Suppressor macrophage treated with lipopolysaccharide for 1 hour (primary cell): ENCODE data around the gene TDP1.
"Not testable (repeated sequence)": the region's sequence is repeated elsewhere in the genome, so short reads cannot be mapped to it uniquely, and the experiment has no call there.

Experiments
- DNase-seq, 3 donors: peaks; one replicate each; pipeline ENCODE4 v3.0.0-alpha.2; 2020 to 2022

The TDP1 gene

DNA sequence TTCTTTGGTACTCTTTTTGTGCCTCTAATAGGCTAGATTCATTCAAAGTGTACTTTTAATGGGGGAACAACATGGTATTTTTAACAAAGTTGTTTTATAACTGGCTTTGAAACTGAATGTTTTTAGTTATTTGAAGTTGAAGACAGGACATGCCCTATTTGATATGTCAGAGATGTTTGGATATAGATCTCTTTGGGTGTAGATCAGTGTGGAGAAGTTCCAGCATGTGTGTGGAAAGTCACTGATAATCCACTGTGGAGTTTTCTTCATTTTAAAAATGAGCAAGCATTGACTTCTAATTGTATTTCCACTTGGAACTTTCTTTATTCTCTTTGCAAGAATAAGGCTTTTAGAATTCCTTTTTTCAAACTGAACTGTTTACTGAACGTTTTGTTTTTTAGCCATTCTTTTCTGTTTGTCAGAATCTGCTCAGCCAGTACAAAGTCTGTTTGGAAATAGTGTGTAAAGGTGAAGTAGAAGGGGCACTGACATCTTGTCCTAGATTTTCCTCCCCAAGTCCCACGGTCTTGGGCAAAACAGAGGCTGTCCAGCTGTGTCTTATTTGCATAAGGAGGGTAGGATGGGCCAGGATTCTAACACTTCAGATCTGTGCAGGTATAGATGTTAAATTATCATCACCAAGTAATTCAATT is 35.0 kb downstream of the TDP1 start:
- no peak for DNase-seq

DNA sequence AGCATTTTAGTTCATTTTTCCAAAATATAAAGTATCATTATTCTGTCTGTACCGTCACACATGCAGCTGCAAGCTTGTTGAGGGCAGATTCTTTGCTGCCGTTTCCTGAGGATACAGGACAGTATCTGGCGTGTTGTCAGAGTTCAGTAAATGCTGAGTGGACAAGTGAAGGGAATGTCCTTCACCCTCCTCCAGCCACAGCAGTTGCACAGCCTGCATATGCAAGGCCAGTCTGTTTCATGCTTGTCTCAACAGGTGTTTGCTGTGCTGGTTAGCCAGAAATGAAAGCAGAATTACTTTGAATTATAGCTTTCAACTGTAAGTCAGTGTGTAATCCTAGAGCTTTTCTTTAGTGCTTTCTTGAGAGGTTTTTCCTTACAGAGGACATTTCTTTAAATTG is 36.5 kb downstream of the TDP1 start:
- DNase-seq, result no peak

DNA sequence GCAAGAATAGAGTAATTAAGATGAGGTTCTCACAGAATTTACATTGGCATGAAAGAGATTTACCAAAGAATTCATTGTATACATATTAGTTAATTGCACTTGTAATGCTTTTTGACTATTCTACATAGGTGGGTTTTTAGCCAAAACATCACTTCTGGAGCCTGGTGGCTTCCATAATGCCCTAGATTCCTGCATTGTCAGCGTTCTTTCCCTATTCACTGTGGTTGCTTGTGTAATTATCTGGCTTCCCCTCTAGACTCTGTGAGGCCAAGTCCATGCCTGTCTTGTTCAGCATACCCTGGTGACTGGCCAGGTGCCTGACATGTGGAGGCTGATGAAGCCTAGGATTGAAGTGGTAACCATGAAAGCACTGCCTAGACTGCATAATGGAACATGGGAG is 41.2 kb downstream of the TDP1 start:
- no peak for DNase-seq

DNA sequence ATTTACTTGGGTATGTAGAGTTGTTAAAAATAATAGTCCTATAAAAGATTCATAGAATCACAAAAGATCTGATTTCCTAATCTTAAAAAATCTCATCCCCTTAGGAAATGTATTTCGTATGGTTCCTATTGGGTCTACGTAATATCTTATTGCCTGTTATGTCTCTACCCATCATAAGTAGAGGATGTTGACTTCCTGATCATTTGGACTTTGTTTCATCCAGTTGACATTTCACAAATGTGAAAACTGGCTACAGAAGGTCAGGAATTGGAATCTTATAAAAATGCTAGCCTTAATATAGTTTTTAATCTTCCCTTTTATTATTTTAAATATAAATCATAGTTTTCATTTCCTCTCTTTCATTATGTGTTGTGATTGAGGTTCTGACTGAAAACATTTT is 45.2 kb downstream of the TDP1 start:
- no peak for DNase-seq

DNA sequence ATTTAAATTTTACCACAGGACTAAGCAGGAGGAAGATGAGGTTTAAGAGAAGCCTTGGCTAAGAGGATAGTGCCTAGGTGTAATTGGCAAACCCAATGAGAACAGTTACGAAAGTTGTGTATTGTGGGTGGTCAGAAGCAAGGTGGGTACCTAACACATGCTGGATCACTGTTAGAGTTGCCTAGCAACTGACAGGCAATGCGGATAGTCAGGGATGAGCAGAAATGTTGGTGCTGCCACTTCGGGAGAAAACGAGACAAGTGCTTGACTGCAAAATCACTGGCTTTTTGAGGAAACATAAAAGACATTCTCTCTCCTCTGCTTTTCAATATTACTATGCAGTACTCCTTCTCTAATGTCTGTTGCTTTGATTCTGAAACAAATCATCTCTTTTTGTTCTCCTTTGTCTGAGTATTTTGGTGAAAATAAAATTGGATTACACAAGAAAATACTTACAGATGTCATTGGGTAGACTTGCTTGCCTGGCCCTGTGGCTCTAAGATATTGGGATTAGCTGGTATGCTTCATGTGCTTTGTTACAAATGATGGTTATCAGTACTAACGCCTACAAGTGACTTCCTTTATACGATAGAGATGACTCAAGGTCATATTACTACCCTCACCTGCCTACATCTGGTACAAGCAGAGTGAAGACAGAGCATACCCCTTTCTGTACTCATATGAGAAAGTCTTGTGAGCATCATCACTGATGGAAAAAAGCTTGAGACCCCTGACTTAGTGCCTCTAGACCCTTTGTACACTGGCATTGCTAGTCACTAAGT is 48.0 kb downstream of the TDP1 start:
- no peak for DNase-seq

DNA sequence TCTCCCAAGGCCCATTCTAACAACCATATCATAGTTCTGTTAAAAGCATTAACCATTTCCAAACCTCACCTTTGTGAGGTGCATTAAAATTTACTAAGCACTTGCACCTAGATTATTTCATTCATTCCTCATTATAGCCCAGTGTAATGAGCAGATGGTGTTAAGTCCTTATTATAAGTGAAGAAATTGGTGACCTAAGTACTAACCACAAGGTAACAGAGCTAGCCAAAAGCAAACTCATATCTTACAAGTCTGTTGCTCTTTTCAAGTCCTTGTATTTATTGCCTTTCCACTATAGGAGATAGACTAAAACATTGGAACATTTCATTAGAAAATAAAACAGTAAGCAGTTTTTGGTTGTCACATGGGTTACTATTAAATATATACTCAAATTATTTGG is 49.7 kb downstream of the TDP1 start:
- DNase-seq, result no peak

DNA sequence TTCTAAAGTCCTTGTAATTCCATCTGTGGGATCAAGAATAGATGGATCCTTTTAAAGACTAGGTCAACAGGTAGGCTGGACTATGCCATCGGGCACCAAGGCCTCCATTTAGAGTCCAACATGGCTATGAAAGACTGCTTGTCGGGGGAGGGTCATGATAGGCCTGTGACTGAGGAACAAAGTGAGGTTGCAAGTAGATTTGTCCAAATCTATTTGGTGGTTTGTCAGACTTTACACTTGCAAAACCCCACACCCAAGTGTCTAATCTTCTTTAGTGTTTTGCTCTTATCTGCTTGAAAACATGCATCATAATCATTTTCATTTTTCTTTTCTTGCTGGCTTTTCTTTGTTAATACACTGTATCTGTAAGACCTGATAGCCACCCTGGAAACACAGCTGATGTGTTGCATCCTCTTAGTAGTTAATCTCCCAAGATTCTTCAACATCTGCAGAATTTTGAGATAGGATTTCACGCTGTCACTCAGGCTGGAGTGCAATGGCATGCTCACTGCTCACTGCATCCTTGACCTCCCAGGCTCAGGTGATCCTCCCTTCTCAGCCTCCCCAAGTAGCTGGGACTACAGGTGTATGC is 50.3 kb downstream of the TDP1 start:
- DNase-seq, result no peak

DNA sequence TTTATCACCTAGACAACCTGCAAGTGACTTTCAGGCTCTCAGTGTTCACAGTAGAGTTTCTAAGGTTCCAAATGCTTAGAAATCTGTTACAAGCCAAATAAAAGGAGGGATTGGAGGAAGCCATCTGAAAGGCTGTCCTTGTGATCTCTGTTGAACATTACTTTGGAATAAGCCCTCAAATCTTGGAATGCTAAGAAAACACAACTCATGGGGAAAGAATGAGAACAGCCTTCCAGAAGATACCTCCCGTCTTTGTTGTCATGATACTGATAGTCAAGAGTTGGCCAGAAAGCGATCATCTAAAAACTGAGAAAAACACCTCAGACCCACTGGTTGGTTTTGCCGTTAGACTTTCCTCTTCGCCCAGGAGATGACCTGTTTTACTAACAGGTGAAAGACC is 61.6 kb downstream of the TDP1 start:
- no peak for DNase-seq

DNA sequence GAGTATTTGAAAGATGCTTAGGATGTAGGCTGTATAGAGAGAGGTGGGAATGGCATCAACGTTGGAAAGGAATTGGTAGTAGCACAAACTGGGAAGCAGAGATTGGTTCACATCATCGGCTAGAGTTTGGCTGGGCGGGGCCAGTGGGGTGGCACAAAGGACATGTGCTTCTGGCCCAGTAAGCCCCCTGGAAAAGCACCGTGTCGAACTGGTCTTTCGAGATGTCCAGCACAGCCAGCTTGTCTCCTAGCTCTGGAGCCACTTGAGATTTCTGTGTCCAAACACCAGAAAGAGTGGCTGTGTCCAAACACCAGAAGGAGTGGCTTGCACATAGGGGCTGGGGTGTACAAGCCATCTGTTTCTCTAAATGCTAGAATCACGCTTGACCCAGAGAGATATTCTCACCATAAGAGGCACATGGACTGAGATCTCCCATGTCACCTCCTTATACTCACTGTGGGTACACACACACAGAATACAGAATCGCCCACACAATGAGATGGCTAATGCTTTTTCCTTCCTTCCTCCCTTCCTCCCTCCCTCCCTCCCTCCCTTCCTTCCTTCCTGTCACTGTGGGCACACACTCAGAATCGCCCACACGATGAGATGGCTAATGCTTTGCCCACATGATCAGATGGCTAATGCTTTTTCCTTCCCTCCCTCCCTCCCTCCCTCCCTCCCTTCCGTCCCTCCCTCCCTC is 64.2 kb downstream of the TDP1 start:
- peak in 1 of 3 donors; percentile 3 for DNase-seq

DNA sequence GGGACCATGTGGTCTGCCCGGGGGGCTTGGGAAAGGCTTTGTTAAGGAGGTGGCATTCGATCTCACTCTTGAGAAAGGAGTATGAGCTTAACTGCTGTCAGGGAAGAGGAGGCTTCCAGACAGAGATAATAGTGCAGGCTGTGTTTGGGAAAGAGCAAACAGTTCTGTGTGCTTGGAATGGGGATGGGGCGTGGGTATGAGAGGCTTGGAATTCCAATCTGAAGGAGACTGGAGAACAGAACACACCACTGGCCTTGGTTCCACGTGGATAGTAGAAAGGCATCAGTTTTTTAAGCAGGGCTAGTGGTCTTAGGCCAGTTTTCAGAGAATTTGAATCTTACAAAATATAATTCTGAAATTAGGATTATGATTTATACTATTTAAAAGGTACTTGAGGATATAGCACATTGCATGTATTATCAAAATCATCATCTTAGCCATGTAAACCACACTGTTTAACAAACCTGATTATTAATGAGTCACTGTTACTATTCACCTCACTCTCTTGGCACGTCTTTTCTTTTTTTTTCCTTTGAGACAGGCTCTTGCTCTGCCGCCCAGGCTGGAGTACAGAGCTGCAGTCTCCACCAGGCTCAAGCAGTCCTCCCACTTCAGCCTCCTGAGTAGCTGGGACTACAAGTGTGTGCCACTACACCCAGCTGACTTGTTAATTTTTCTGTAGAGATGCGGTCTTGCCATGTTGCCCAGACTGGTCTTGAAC is 67.6 kb downstream of the TDP1 start:
- no peak for DNase-seq

DNA sequence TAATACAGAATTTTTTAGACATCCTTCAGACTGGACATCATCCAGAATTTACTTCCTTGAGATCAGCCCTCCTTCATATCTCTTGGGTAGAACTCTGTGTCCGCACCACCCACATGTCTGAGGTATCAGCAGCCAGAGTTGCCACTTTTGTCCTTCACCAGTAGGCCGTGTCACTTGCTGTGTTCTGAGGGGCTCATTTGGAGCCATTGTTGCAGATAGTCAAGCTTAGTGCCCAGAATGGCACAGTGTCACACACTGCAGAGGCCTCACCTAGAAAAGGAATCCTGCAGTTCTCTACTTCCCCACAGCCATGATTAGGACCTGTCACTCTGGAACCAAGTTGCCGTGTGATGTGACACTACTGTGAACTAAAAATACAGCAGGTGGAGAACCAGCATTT is 69.2 kb downstream of the TDP1 start:
- no peak for DNase-seq

DNA sequence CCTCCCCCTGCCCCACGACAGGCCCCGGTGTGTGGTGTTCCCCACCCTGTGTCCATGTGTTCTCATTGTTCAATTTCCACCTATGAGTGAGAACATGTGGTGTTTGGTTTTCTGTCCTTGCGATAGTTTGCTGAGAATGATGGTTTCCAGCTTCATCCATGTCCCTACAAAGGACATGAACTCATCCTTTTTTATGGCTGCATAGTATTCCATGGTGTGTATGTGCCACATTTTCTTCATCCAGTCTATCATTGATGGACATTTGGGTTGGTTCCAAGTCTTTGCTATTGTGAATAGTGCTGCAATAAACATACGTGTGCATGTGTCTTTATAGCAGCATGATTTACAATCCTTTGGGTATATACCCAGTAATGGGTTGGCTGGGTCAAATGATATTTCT is 70.9 kb downstream of the TDP1 start:
- not testable (repeated sequence) for DNase-seq

DNA sequence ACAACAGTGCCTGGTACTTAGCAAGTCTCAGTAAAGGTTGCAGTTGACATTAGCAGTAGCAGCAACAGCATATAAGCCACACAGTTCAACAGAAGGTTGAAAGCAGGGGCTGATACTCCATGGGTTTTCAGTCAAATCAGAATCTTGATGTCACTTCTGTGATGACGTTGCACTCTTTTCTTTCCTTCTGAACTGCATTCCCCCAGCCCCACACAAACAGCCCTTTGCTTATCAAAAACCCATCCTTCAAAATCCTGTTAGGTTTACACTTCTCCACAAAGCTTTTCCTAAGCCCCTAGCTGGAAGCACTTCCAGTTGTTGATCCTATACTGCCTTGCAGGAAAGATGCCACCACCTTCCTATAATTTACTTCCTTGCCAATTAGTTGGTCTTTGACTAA is 72.1 kb downstream of the TDP1 start:
- DNase-seq, result no peak

DNA sequence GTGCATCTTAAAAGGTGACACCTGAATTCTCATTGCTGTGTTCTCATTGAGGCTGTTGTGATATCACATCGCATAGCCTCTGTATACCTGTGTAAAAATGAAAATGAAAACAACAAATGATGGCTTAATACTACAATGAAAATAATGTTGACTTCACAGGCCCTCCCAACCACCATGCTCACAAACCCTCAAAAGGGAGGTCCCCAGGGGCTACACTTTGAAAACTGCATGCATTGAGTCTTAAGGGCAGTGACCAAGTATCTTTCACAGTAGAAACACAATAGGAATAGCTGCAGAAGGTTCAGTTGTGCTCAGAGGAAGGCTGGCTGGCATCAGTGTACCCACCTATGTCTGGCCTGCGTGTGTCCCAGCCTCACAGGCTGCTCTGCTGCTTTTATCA is 78.4 kb downstream of the TDP1 start:
- no peak for DNase-seq

DNA sequence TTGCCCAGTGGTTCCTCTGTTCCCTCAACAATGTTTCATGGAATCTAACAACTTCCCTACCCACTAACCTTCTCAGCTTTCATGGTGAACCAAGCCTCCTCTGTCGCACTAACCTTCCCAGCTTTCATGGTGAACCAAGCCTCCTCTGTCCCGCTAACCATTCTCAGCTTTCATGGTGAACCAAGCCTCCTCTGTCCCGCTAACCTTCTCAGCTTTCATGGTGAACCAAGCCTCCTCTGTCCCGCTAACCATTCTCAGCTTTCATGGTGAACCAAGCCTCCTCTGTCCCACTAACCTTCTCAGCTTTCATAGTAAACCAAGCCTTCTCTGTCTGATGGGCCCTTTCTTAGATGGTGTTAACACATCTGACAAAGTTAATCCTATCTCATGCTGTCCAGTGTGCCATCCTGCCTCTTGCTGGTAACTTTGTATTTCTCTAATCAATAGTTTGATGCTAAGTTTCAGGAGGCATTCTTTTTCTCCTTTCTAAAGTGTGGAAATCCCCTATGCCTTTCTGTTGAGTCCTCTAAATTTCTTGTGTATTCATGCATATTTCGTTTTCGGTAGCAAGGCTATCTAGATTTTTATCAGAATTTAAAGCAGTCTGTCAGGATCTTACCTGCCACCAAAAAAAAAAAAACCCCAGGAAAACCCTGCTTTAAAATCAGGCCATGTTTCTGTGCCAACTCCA is 79.3 kb downstream of the TDP1 start:
- no peak for DNase-seq

DNA sequence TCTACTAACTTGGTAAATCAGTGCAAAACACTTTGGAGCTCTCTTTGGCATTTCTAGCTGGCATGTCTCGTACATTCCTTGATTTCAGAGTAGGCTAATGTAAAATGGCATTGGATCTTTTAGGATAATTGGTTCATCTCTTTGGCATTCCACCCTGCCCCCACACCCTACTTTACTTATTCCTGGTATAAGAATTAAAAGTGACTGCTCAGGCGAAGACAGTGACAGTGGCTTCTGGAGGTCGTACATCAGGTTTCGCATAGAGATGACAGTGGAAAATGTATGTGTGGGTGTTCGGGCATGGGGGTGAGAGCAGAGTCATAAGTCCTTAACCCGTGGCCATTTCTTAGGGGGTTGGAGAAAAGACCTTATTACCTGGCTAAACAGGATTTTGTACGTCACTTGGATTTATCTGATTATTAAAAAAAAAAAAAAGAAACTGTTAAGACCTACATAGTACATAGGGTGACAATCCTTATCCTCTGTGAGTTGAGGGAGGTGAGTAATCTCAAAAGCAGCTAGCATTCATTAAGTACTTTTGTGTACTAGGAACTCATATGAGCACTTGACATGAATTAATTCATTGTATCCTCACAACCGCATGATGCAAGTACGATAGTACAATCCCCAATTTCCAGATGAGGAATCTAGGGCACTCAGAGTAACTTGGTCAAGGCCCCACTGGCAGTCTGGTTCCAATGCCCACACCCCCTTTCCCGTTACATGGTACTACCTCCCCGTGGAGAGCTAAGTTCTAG is 83.7 kb downstream of the TDP1 start:
- DNase-seq, result no peak

DNA sequence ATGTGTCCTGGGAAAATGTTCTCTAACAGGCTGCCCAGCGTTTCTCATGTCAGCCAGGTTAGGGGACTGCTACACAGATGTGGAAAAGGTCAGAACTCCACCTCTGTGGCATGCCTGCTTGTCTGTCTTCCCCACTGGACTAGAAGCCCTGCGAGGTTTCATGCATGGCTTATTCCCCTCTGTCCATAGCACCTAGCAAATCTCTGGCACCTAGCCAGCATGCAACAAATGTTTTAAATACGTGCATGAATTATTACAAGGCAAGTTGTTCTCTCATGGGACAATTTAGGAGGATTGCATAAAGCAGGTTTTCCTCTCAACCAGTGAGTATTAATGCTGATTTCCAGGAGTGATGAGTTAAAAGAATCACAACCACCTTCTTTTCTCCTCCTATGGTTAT is 84.7 kb downstream of the TDP1 start:
- DNase-seq, result no peak

DNA sequence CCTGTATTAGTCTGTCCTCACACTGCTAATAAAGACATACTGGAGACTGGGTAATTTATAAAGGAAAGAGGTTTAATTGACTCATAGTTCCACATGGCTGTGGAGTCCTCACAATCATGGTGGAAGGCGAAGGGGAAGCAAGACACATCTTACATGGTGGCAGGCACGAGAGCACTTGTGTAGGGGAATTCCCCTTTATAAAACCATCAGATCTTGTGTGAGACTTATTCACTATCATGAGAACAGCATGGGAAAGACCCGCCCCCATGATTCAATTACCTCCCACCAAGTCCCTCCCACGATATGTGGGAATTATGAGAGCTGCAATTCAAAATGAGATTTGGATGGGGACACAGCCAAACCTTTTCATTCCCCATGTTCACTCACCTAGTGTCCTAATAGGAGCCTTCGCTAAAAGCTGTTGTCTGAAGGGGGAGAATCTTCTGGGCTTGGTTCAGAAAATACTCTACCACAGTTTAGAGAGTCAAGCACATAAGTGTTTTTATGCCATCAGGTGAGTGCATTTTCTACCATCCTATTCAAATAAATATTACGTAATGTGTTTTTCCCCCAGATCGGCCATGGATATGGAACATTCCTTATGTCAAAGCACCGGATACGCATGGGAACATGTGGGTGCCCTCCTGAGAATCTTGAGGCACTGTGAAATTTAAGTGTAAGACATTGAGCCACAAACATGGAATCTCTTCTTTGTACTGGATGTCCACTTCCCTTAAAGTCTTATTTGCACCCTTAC is 86.9 kb downstream of the TDP1 start:
- DNase-seq, result peak; percentile 33 to 67 (median 49)

DNA sequence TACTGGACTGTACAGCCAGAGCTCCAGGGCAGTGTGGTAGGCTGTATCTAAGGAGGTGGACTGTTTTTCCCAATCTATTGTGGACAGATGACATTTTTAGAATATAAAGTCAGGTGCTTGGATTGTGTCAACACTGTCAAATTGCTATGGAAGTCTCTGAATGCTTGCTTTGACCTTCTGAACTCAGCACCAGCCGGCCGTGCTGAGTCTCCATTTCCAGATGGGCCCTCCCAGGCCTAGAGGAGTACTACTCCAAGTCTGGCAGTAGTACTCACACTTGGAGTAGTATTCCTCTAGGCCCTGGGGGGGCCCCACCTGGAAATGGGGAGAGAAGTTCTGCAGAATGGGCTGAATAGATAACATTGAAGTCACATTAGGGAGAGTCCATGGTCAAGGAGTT is 89.9 kb downstream of the TDP1 start:
- DNase-seq, result no peak

DNA sequence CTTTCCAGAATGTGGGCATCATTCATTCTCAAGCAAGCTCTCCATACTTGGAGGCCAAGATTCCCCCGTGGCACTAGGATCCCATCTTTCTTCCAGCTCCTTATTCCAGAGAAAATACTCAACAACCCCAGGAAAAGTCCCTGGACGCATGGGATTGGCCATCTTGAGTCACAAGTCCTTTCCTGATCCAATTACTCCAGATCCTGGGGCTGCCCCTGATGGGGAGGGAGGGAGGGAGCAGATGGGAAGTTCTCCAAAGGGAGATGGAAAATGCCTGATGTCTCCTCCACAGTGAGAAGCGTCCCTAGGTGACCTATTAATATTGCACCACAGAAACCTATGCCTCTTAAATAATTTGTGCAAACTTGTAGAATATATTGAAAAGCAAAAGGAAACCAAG is 93.7 kb downstream of the TDP1 start:
- no peak for DNase-seq

DNA sequence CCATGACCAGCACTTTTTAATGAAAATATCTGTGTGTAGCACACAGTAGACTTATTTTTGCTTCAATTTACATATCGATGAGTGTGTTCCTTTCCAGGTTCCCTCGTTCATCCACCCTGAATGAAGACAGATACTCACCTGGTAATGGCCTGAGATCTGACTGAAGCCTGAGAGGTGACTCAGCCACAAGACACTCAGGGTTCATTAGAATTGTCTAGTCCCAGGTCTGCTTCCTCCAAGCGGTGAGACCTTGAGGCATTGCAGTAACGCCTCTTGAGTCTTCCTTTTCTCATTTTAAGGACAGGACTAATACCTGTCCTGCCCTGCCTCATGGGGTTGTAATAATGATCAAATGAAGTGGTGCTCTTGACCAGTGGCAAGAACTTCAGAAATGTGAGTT is 94.5 kb downstream of the TDP1 start:
- no peak for DNase-seq
